CD14-positive monocyte (primary cell): ENCODE results near the gene RNASE7. TPM values are rescaled to one million over a fixed set of nuclear protein-coding genes. Genes with fewer than 3 reads are reported as not detected.

ENCODE experiments used
- DNase-seq, 3 donors: peaks; one replicate each; pipeline ENCODE4 v3.0.0-alpha.2; 2011 to 2022
- H2AFZ ChIP-seq: 2 replicates; pipeline ENCODE4 v1.6.0; 2012; ENCODE audit warnings: mild to moderate bottlenecking, low read depth, low read length, inconsistent platforms; ENCODE audit not compliant: insufficient read depth, poor library complexity, severe bottlenecking
- H3K27ac ChIP-seq, 2 donors: 1 replicate in 1 of 2; 2 replicates in 1 of 2; pipeline ENCODE4 v1.5.1; 2012 to 2013; ENCODE audit warnings: low read length in 2 of 2, control low read depth in 1 of 2, inconsistent platforms in 1 of 2, low read depth in 1 of 2, mild to moderate bottlenecking in 1 of 2
- H3K27me3 ChIP-seq, 2 donors: one replicate each; pipeline versions ENCODE4 v1.6.0 to v1.6.1; 2011 to 2013; ENCODE audit warnings: low read length in 2 of 2; ENCODE audit not compliant: control insufficient read depth in 2 of 2, insufficient read depth in 2 of 2
- H3K36me3 ChIP-seq, 2 donors: replicated peaks in 1 of 2; 1 replicate in 1 of 2; 2 replicates in 1 of 2; pipeline versions ENCODE4 v1.5.1 to v1.6.1; 2012 to 2013; ENCODE audit warnings: low read length in 2 of 2, control low read depth in 1 of 2, inconsistent platforms in 1 of 2, mild to moderate bottlenecking in 1 of 2; ENCODE audit not compliant: insufficient read depth in 2 of 2, control insufficient read depth in 1 of 2
- H3K4me1 ChIP-seq, 2 donors: 1 replicate in 1 of 2; 2 replicates in 1 of 2; pipeline versions ENCODE4 v1.5.1 to v1.6.1; 2012 to 2013; ENCODE audit warnings: low read length in 2 of 2, control low read depth in 1 of 2, inconsistent platforms in 1 of 2, mild to moderate bottlenecking in 1 of 2, moderate library complexity in 1 of 2; ENCODE audit not compliant: insufficient read depth in 2 of 2, control insufficient read depth in 1 of 2
- H3K4me2 ChIP-seq: replicated peaks from 2 replicates; pipeline ENCODE3; 2012; ENCODE audit warnings: low read length, moderate library complexity, mild to moderate bottlenecking; ENCODE audit not compliant: poor library complexity, severe bottlenecking; ENCODE audit errors: extremely low read depth
- H3K4me3 ChIP-seq, 3 experiments: fragments of 200-600 bp in 1 of 3; sonication (generic) in 1 of 3; replicated peaks in 1 of 3; 1 replicate in 2 of 3; 2 replicates in 1 of 3; pipeline ENCODE4 v1.5.1; 2011 to 2013; ENCODE audit warnings: low read length in 3 of 3, mild to moderate bottlenecking in 3 of 3, control low read depth in 2 of 3, low read depth in 2 of 3, inconsistent platforms in 1 of 3, moderate library complexity in 1 of 3
- H3K79me2 ChIP-seq: 2 replicates; pipeline ENCODE4 v1.6.0; 2012; ENCODE audit warnings: mild to moderate bottlenecking, control low read depth, inconsistent platforms, low read length, moderate library complexity; ENCODE audit not compliant: insufficient read depth
- H3K9ac ChIP-seq: 2 replicates; pipeline ENCODE4 v1.6.0; 2017; ENCODE audit warnings: low read length, mild to moderate bottlenecking; ENCODE audit not compliant: insufficient read depth, poor library complexity, severe bottlenecking
- H3K9me3 ChIP-seq, 2 donors: replicated peaks in 1 of 2; 1 replicate in 1 of 2; 2 replicates in 1 of 2; pipeline versions ENCODE4 v1.5.1 to v1.6.1; 2012 to 2013; ENCODE audit warnings: low read length in 2 of 2, control low read depth in 1 of 2; ENCODE audit not compliant: control insufficient read depth in 1 of 2, insufficient read depth in 1 of 2
- H4K20me1 ChIP-seq: 2 replicates; pipeline ENCODE4 v1.6.0; 2012; ENCODE audit warnings: mild to moderate bottlenecking, low read length, control low read depth, moderate library complexity; ENCODE audit not compliant: insufficient read depth
- H3K27ac Mint-ChIP-seq, 7 donors: one replicate each; pipeline ENCODE4 v1.8.0; 2020; ENCODE audit warnings: mild to moderate bottlenecking in 7 of 7, mixed read lengths in 7 of 7, moderate library complexity in 6 of 7, inconsistent platforms in 2 of 7
- H3K27me3 Mint-ChIP-seq, 3 donors: one replicate each; pipeline ENCODE4 v1.8.0; 2021 to 2022; ENCODE audit warnings: low read depth in 3 of 3, mild to moderate bottlenecking in 3 of 3, mixed read lengths in 3 of 3, moderate library complexity in 3 of 3, inconsistent platforms in 1 of 3
- H3K36me3 Mint-ChIP-seq, 2 donors: one replicate each; pipeline ENCODE4 v1.8.0; 2020; ENCODE audit warnings: mixed read lengths in 2 of 2, inconsistent platforms in 1 of 2, mild to moderate bottlenecking in 1 of 2
- H3K4me1 Mint-ChIP-seq: one replicate; pipeline ENCODE4 v1.8.0; 2020; ENCODE audit warnings: mild to moderate bottlenecking, mixed read lengths
- H3K4me3 Mint-ChIP-seq, 2 donors: one replicate each; pipeline ENCODE4 v1.8.0; 2020; ENCODE audit warnings: mild to moderate bottlenecking in 2 of 2, mixed read lengths in 2 of 2, moderate library complexity in 1 of 2
- H3K9me3 Mint-ChIP-seq, 7 donors: one replicate each; pipeline ENCODE4 v1.8.0; 2020 to 2022; ENCODE audit warnings: mixed read lengths in 7 of 7, mild to moderate bottlenecking in 6 of 7, moderate library complexity in 6 of 7, inconsistent platforms in 2 of 7
- CTCF ChIP-seq: fragments of 200-600 bp; IDR thresholded peaks from one replicate; pipeline ENCODE4 v1.8.0; 2022; ENCODE audit warnings: antibody characterized with exemption, mild to moderate bottlenecking
- WGBS: methylation state at CpG from one replicate; pipeline ENCODE4 v1.1.5; 2013; ENCODE audit warnings: missing lambda C conversion rate; ENCODE audit not compliant: insufficient coverage; 5-methylcytosine and 5-hydroxymethylcytosine counted together
- intact Hi-C, 2 donors: fragments of 100-400 bp; cut with micrococcal nuclease; formaldehyde crosslinking; loops; one replicate each; pipeline versions ENCODE4 v1.15.0 to v1.15.1; 2023
- polyA plus RNA-seq, 3 donors: library from polyadenylated mRNA; depleted of rRNA in 1 of 3; unstranded in 2 of 3; stranded (reverse) in 1 of 3; fragments of 300-500 nt in 2 of 3; fragments of >200 nt in 1 of 3; fragmentation: Illumina TruSeq in 2 of 3; gene quantifications; 1 replicate in 2 of 3; 2 replicates in 1 of 3; pipeline ENCODE4 v1.2.3, GENCODE V29; 2012 to 2021

RNASE7 gene
- polyA plus RNA-seq, 3 donors = not detected

GRCh38 chr14:21020977-21021545 is 21.1 kb upstream of the RNASE7 start:
- Histone ChIP-seq H3K36me3 (no peaks in the 10 kb centered on the region), H3K4me2 (no peak overlapping the region), H4K20me1 (no peaks in the 10 kb centered on the region), H3K9ac (no peak overlapping the region), H3K79me2 (no peaks in the 10 kb centered on the region), H2AFZ (no peak overlapping the region), H3K27me3 (peaks cover 14 to 25% of the 10 kb centered on the region in 2 donors), H3K27ac (no peak overlapping the region), H3K4me1 (peaks cover 71 to 82% of the 10 kb centered on the region in 2 donors), H3K4me3 (no peak overlapping the region), H3K9me3 (peaks cover 2 to 4% of the 10 kb centered on the region in 2 donors)
- peaks cover 77% of the 10 kb centered on the region for H3K4me1 Mint-ChIP-seq
- WGBS = 100% methylated on average over 2 of the region's 5 CpGs
- TF ChIP-seq CTCF = no peak
- no peak overlapping the region for H3K27ac Mint-ChIP-seq
- peaks cover 33 to 37% (median 34%) of the 10 kb centered on the region in 3 donors for H3K27me3 Mint-ChIP-seq
- peaks cover 0 to 3% (median 0%) of the 10 kb centered on the region in 7 donors for H3K9me3 Mint-ChIP-seq
- no peak overlapping the region for H3K4me3 Mint-ChIP-seq
- intact Hi-C loops = no loop called here
- peaks cover 0 to 6% of the 10 kb centered on the region in 2 donors for H3K36me3 Mint-ChIP-seq
- DNase-seq = no peak

- peaks cover 62% of the 10 kb centered on the region for H3K4me1 Mint-ChIP-seq
- WGBS = 98% methylated on average over 4 of the region's 5 CpGs
- H3K36me3 Mint-ChIP-seq = peaks cover 0 to 6% of the 10 kb centered on the region in 2 donors
- H3K27ac Mint-ChIP-seq = no peak overlapping the region
- Histone ChIP-seq H3K4me3 (no peak overlapping the region), H3K36me3 (no peaks in the 10 kb centered on the region), H3K4me1 (peaks cover 55 to 65% of the 10 kb centered on the region in 2 donors), H3K27ac (no peak overlapping the region), H3K27me3 (peaks cover 15 to 37% of the 10 kb centered on the region in 2 donors), H4K20me1 (no peaks in the 10 kb centered on the region), H3K4me2 (no peak overlapping the region), H3K9me3 (peaks cover 2 to 4% of the 10 kb centered on the region in 2 donors), H2AFZ (no peak overlapping the region), H3K9ac (no peak overlapping the region), H3K79me2 (no peaks in the 10 kb centered on the region)
- H3K4me3 Mint-ChIP-seq = peak overlapping the region in 1 of 2 donors; percentile 47
- DNase-seq = no peak
- intact Hi-C loops = no loop called here
- H3K9me3 Mint-ChIP-seq = peaks cover 0 to 3% (median 1%) of the 10 kb centered on the region in 7 donors
- H3K27me3 Mint-ChIP-seq = peaks cover 41 to 47% (median 46%) of the 10 kb centered on the region in 3 donors
- TF ChIP-seq CTCF = no peak
Measured at GRCh38 chr14:21022686-21023085, 19.5 kb upstream of the RNASE7 start.
